B cell (primary cell): Measurements from ENCODE around the gene PCDH15. TPM values are rescaled to one million over a fixed set of nuclear protein-coding genes. Genes with fewer than 3 reads are reported as not detected.

Experiments
- ATAC-seq: fragments of 200-7000 bp; cut with Tn5 transposase; one replicate; pipeline ENCODE4 v1.10.0; 2021; ENCODE audit warnings: low read depth, mild to moderate bottlenecking, moderate number of reproducible peaks, moderate library complexity
- CTCF ChIA-PET: fragments of 350-600 bp; sonication (Branson Sonifier 250); formaldehyde crosslinking; loops from one replicate; lab custom pipeline; 2021; ENCODE audit warnings: antibody characterized with exemption, inconsistent platforms; lab: Charles Lee
- POLR2A ChIA-PET: fragments of 350-600 bp; sonication (Branson Sonifier 250); formaldehyde crosslinking; loops from one replicate; lab custom pipeline; 2021; ENCODE audit warnings: antibody characterized with exemption; lab: Charles Lee
- DNase-seq: peaks from one replicate; pipeline ENCODE4 v3.0.0; 2013
- H2AFZ ChIP-seq: 2 replicates; pipeline ENCODE4 v1.6.1; 2012; ENCODE audit warnings: mild to moderate bottlenecking, low read depth, low read length; ENCODE audit not compliant: insufficient read depth, poor library complexity, severe bottlenecking
- H3K27ac ChIP-seq, 2 donors: 1 replicate in 1 of 2; 2 replicates in 1 of 2; pipeline ENCODE4 v1.5.1; 2012 to 2013; ENCODE audit warnings: low read length in 2 of 2, mild to moderate bottlenecking in 2 of 2, moderate library complexity in 1 of 2
- H3K27me3 ChIP-seq, 4 experiments: fragments of 200-600 bp in 1 of 4; sonication (generic) in 1 of 4; replicated peaks in 1 of 4; 1 replicate in 2 of 4; 2 replicates in 2 of 4; pipeline versions ENCODE4 v1.6.1 to v1.7.0; 2013 to 2016; ENCODE audit warnings: low read length in 3 of 4, mild to moderate bottlenecking in 2 of 4, mixed read lengths in 1 of 4, moderate library complexity in 1 of 4; ENCODE audit not compliant: insufficient read depth in 4 of 4, control insufficient read depth in 3 of 4; ENCODE audit errors: control extremely low read depth in 1 of 4
- H3K36me3 ChIP-seq, 2 experiments: replicated peaks in 1 of 2; 1 replicate in 1 of 2; 2 replicates in 1 of 2; pipeline versions ENCODE4 v1.6.1 to v1.7.1; 2013; ENCODE audit warnings: low read length in 1 of 2; ENCODE audit not compliant: insufficient read depth in 2 of 2, control insufficient read depth in 1 of 2; ENCODE audit errors: control extremely low read depth in 1 of 2, extremely low read depth in 1 of 2
- H3K4me1 ChIP-seq, 2 donors: fragments of 200-600 bp in 1 of 2; sonication (generic) in 1 of 2; 1 replicate in 1 of 2; 2 replicates in 1 of 2; pipeline versions ENCODE4 v1.5.1 to v1.6.1; 2013 to 2017; ENCODE audit warnings: low read length in 2 of 2; ENCODE audit not compliant: control insufficient read depth in 2 of 2, insufficient read depth in 2 of 2
- H3K4me2 ChIP-seq: replicated peaks from 2 replicates; pipeline ENCODE3; 2012; ENCODE audit warnings: mild to moderate bottlenecking, low read depth, low read length; ENCODE audit not compliant: poor library complexity, severe bottlenecking
- H3K4me3 ChIP-seq, 5 experiments: fragments of 200-600 bp in 1 of 5; sonication (generic) in 1 of 5; 1 replicate in 3 of 5; 2 replicates in 2 of 5; pipeline versions ENCODE4 v1.5.1 to v1.7.0; 2011 to 2016; ENCODE audit warnings: low read length in 4 of 5, mild to moderate bottlenecking in 4 of 5, low read depth in 2 of 5, control low read depth in 1 of 5, moderate library complexity in 1 of 5; ENCODE audit not compliant: insufficient read depth in 1 of 5; ENCODE audit errors: control extremely low read depth in 1 of 5, extremely low read depth in 1 of 5
- H3K79me2 ChIP-seq: fragments of 200-600 bp; sonication (generic); one replicate; pipeline ENCODE4 v1.6.0; 2016; ENCODE audit warnings: low read length; ENCODE audit not compliant: control insufficient read depth, insufficient read depth
- H3K9ac ChIP-seq: fragments of 200-600 bp; sonication (generic); 2 replicates; pipeline ENCODE4 v1.6.1; 2017; ENCODE audit warnings: mild to moderate bottlenecking, low read length, moderate library complexity
- H3K9me3 ChIP-seq, 3 donors: one replicate each; pipeline versions ENCODE4 v1.6.1 to v1.7.1; 2013; ENCODE audit warnings: low read length in 2 of 3; ENCODE audit not compliant: control insufficient read depth in 2 of 3, insufficient read depth in 1 of 3; ENCODE audit errors: control extremely low read depth in 1 of 3
- H4K20me1 ChIP-seq: 2 replicates; pipeline ENCODE4 v1.6.0; 2012; ENCODE audit warnings: mild to moderate bottlenecking, low read length; ENCODE audit not compliant: insufficient read depth, control insufficient read depth, poor library complexity, severe bottlenecking
- H3K27ac Mint-ChIP-seq: one replicate; pipeline ENCODE4 v1.8.0; 2021; ENCODE audit warnings: mixed read lengths
- H3K27me3 Mint-ChIP-seq: one replicate; pipeline ENCODE4 v1.8.0; 2021; ENCODE audit warnings: mixed read lengths
- H3K4me1 Mint-ChIP-seq: one replicate; pipeline ENCODE4 v1.8.0; 2021; ENCODE audit warnings: mixed read lengths
- H3K4me3 Mint-ChIP-seq: one replicate; pipeline ENCODE4 v1.8.0; 2021; ENCODE audit warnings: mixed read lengths
- H3K9me3 Mint-ChIP-seq: one replicate; pipeline ENCODE4 v1.8.0; 2022; ENCODE audit warnings: mixed read lengths; ENCODE audit not compliant: insufficient read depth
- CTCF ChIP-seq: fragments of 200-600 bp; IDR thresholded peaks from one replicate; pipeline ENCODE4 v1.8.0; 2022; ENCODE audit warnings: antibody characterized with exemption, mild to moderate bottlenecking
- EZH2 ChIP-seq: IDR thresholded peaks from 2 replicates; pipeline ENCODE4 v1.6.1; 2012; ENCODE audit warnings: borderline replicate concordance, low read depth, mild to moderate bottlenecking, moderate library complexity, low read length; ENCODE audit not compliant: insufficient read depth, poor library complexity, severe bottlenecking
- WGBS: methylation state at CpG from one replicate; pipeline ENCODE4 v1.1.5; 2013; ENCODE audit warnings: missing lambda C conversion rate; ENCODE audit not compliant: insufficient coverage; 5-methylcytosine and 5-hydroxymethylcytosine counted together
- intact Hi-C: fragments of 100-400 bp; cut with micrococcal nuclease; formaldehyde crosslinking; loops from one replicate; pipeline ENCODE4 v1.10.0; 2022
- polyA plus RNA-seq: library from polyadenylated mRNA; depleted of rRNA; stranded (reverse); fragments of >200 nt; gene quantifications from 2 replicates; pipeline ENCODE4 v1.2.3, GENCODE V29; 2012
- total RNA-seq, 2 donors: library from RNA; stranded (reverse); fragments of 120-200 nt in 1 of 2; gene quantifications; 1 replicate in 1 of 2; 2 replicates in 1 of 2; pipeline versions ENCODE4 v1.2.3 to v1.2.4, GENCODE V29; 2013 to 2022

The PCDH15 gene
- total and polyA plus RNA-seq, 2 donors (not counting 1 experiment from before 2014, with no cell fraction given), result not detected

- Histone ChIP-seq H3K36me3 (no peaks in the 10 kb centered on the region), H4K20me1 (no peaks in the 10 kb centered on the region), H3K9me3 (no peaks in the 10 kb centered on the region), H3K4me2 (no peak overlapping the region), H3K4me1 (no peaks in the 10 kb centered on the region), H2AFZ (no peak overlapping the region), H3K9ac (no peak overlapping the region), H3K4me3 (no peak overlapping the region), H3K27ac (no peak overlapping the region), H3K27me3 (no peaks in the 10 kb centered on the region), H3K79me2 (no peaks in the 10 kb centered on the region)
- CTCF ChIA-PET, result no interaction called here
- POLR2A ChIA-PET, result no interaction called here
- no peak for ATAC-seq
- Mint-ChIP-seq H3K4me1 (no peaks in the 10 kb centered on the region), H3K27me3 (no peaks in the 10 kb centered on the region), H3K9me3 (peaks cover 3% of the 10 kb centered on the region), H3K4me3 (no peak overlapping the region), H3K27ac (no peak overlapping the region)
- TF ChIP-seq EZH2 (no peak), CTCF (no peak)
- DNase-seq, result no peak
- 40% methylated on average over 1 of the region's 2 CpGs for WGBS
- intact Hi-C loops, result no loop called here
Measured at GRCh38 chr10:54585572-54585971, 215.5 kb downstream of the PCDH15 start.

GRCh38 chr10:54577682-54578081 lies 223.3 kb downstream of the PCDH15 start:
- no peaks in the 10 kb centered on the region for H3K27me3 Mint-ChIP-seq
- no peak overlapping the region for H2AFZ ChIP-seq
- no peak for ATAC-seq

More at GRCh38 chr10:54577682-54578081, 223.3 kb downstream of the PCDH15 start:
- Histone ChIP-seq H3K9ac (no peak overlapping the region), H3K36me3 (no peaks in the 10 kb centered on the region), H4K20me1 (no peaks in the 10 kb centered on the region), H3K27ac (no peak overlapping the region), H3K79me2 (no peaks in the 10 kb centered on the region), H3K9me3 (peaks cover 0 to 4% (median 0%) of the 10 kb centered on the region in 3 donors), H3K27me3 (no peaks in the 10 kb centered on the region), H3K4me2 (no peak overlapping the region), H3K4me3 (no peak overlapping the region), H3K4me1 (no peaks in the 10 kb centered on the region)
- ChIA-PET CTCF (no interaction called here), POLR2A (no interaction called here)
- Mint-ChIP-seq H3K27ac (no peak overlapping the region), H3K9me3 (peaks cover 2% of the 10 kb centered on the region), H3K4me1 (no peaks in the 10 kb centered on the region), H3K4me3 (no peak overlapping the region)
- intact Hi-C loops, result loop anchor here (5.0 kb wide), 1 partner anchor 155 kb away; no protein-coding TSS in a partner anchor
- WGBS, result no CpG with 5 or more reads among the region's 2 CpGs
- no peak for TF ChIP-seq EZH2
- no peak for TF ChIP-seq CTCF
- DNase-seq, result no peak
